Nucleus accumbens (tissue), 56 donors: Measurements from ENCODE around the gene TEX11.
"Not testable (repeated sequence)": the region's sequence is repeated elsewhere in the genome, so short reads cannot be mapped to it uniquely, and the experiment has no call there.

Experiments used
- DNase-seq, 56 donors: peaks; one replicate each; lab custom pipeline; 2025; lab: John Stamatoyannopoulos, UW

Gene TEX11

GRCh38 chrX:70618467-70618866, 290.0 kb downstream of the TEX11 start:
- DNase-seq, result no peak

GRCh38 chrX:70613295-70613694, 295.2 kb downstream of the TEX11 start:
- no peak for DNase-seq

GRCh38 chrX:70605352-70605751, 303.2 kb downstream of the TEX11 start:
- no peak for DNase-seq

GRCh38 chrX:70592091-70592490, 316.4 kb downstream of the TEX11 start:
- DNase-seq, result no peak

- not testable (repeated sequence) for DNase-seq
Observed at GRCh38 chrX:70587158-70587557, 321.4 kb downstream of the TEX11 start.

- DNase-seq, result no peak
Observed at GRCh38 chrX:70577442-70577841, 331.1 kb downstream of the TEX11 start.

GRCh38 chrX:70569922-70570576, 338.5 kb downstream of the TEX11 start:
- not testable (repeated sequence) for DNase-seq

- DNase-seq, result no peak
Observed at GRCh38 chrX:70554948-70555347, 353.6 kb downstream of the TEX11 start.

GRCh38 chrX:70554523-70554922, 354.0 kb downstream of the TEX11 start:
- DNase-seq, result no peak

- no peak for DNase-seq
Observed at GRCh38 chrX:70554081-70554480, 354.4 kb downstream of the TEX11 start.

- no peak for DNase-seq
Observed at GRCh38 chrX:70553516-70553915, 355.0 kb downstream of the TEX11 start.

GRCh38 chrX:70552130-70552704, 356.3 kb downstream of the TEX11 start:
- no peak for DNase-seq

GRCh38 chrX:70549429-70549828, 359.1 kb downstream of the TEX11 start:
- no peak for DNase-seq

- DNase-seq, result no peak
Observed at GRCh38 chrX:70535198-70535597, 373.3 kb downstream of the TEX11 start.

GRCh38 chrX:70527610-70528345, 380.7 kb downstream of the TEX11 start:
- no peak for DNase-seq

GRCh38 chrX:70527053-70527452, 381.5 kb downstream of the TEX11 start:
- no peak for DNase-seq

- DNase-seq, result no peak
Observed at GRCh38 chrX:70525733-70526132, 382.8 kb downstream of the TEX11 start.

GRCh38 chrX:70515692-70516091, 392.8 kb downstream of the TEX11 start:
- not testable (repeated sequence) for DNase-seq

- not testable (repeated sequence) for DNase-seq
Observed at GRCh38 chrX:70515270-70515669, 393.2 kb downstream of the TEX11 start.

- no peak for DNase-seq
Observed at GRCh38 chrX:70509078-70509477, 399.4 kb downstream of the TEX11 start.

- no peak for DNase-seq
Observed at GRCh38 chrX:70508296-70508911, 400.1 kb downstream of the TEX11 start.
